ENCODE measurements around the gene ZBTB46.

ZBTB46 gene

GRCh38 chr20:63741354-63741675, 89.7 kb downstream of the ZBTB46 start:
- Histone ChIP-seq H3K27me3 (ENCODE audit: control insufficient read depth, insufficient read depth, low read length) (no peaks in the 10 kb centered on the region), H3K4me1 (ENCODE audit: control insufficient read depth, insufficient read depth, low read length) (peaks cover 38% of the 10 kb centered on the region), H3K36me3 (ENCODE audit: control insufficient read depth, insufficient read depth, low read length) (no peaks in the 10 kb centered on the region), H3K4me3 (ENCODE audit: low read length) (no peak overlapping the region), H3K9me3 (ENCODE audit: control insufficient read depth, low read length) (no peaks in the 10 kb centered on the region), H3K9ac (ENCODE audit: low read length) (no peak overlapping the region)

GRCh38 chr20:63740627-63741353, 90.3 kb downstream of the ZBTB46 start:
- H3K9ac ChIP-seq (ENCODE audit: low read length), result peak overlapping the region; percentile 59
- peaks cover 44% of the 10 kb centered on the region for H3K4me1 ChIP-seq (ENCODE audit: control insufficient read depth, insufficient read depth, low read length)
- no peaks in the 10 kb centered on the region for H3K9me3 ChIP-seq (ENCODE audit: control insufficient read depth, low read length)
- H3K27me3 ChIP-seq (ENCODE audit: control insufficient read depth, insufficient read depth, low read length), result no peaks in the 10 kb centered on the region
- H3K4me3 ChIP-seq (ENCODE audit: low read length), result peak overlapping the region; percentile 50
- no peaks in the 10 kb centered on the region for H3K36me3 ChIP-seq (ENCODE audit: control insufficient read depth, insufficient read depth, low read length)

- Histone ChIP-seq H3K9me3 (ENCODE audit: control insufficient read depth, low read length) (no peaks in the 10 kb centered on the region), H3K36me3 (ENCODE audit: control insufficient read depth, insufficient read depth, low read length) (no peaks in the 10 kb centered on the region), H3K9ac (ENCODE audit: low read length) (peak overlapping the region; percentile 59), H3K4me3 (ENCODE audit: low read length) (peak overlapping the region; percentile 50), H3K4me1 (ENCODE audit: control insufficient read depth, insufficient read depth, low read length) (peaks cover 47% of the 10 kb centered on the region), H3K27me3 (ENCODE audit: control insufficient read depth, insufficient read depth, low read length) (no peaks in the 10 kb centered on the region)
These were observed 90.9 kb downstream of the ZBTB46 start for GRCh38 chr20:63740070-63740626.

GRCh38 chr20:63739130-63740069, 91.7 kb downstream of the ZBTB46 start, which contains the start of gene SLC2A4RG:
Gene SLC2A4RG, plus strand, starts transcription at chr20:63739776. Its CDS starts 137 bp downstream, at chr20:63739913.
- Histone ChIP-seq H3K27me3 (ENCODE audit: control insufficient read depth, insufficient read depth, low read length) (no peaks in the 10 kb centered on the region), H3K9ac (ENCODE audit: low read length) (peak within 1 kb of the TSS; percentile 59), H3K36me3 (ENCODE audit: control insufficient read depth, insufficient read depth, low read length) (no peaks in the 10 kb centered on the region), H3K4me1 (ENCODE audit: control insufficient read depth, insufficient read depth, low read length) (peaks cover 47% of the 10 kb centered on the region), H3K4me3 (ENCODE audit: low read length) (peak within 1 kb of the TSS; percentile 50), H3K9me3 (ENCODE audit: control insufficient read depth, low read length) (no peaks in the 10 kb centered on the region)

GRCh38 chr20:63738687-63739129, 92.4 kb downstream of the ZBTB46 start:
- Histone ChIP-seq H3K9me3 (ENCODE audit: control insufficient read depth, low read length) (no peaks in the 10 kb centered on the region), H3K36me3 (ENCODE audit: control insufficient read depth, insufficient read depth, low read length) (peaks cover 5% of the 10 kb centered on the region), H3K27me3 (ENCODE audit: control insufficient read depth, insufficient read depth, low read length) (no peaks in the 10 kb centered on the region), H3K4me3 (ENCODE audit: low read length) (no peak overlapping the region), H3K4me1 (ENCODE audit: control insufficient read depth, insufficient read depth, low read length) (peaks cover 47% of the 10 kb centered on the region), H3K9ac (ENCODE audit: low read length) (peak overlapping the region; percentile 50)

GRCh38 chr20:63737945-63738686, 92.9 kb downstream of the ZBTB46 start:
- no peak overlapping the region for H3K4me3 ChIP-seq (ENCODE audit: low read length)
- no peaks in the 10 kb centered on the region for H3K27me3 ChIP-seq (ENCODE audit: control insufficient read depth, insufficient read depth, low read length)
- peaks cover 47% of the 10 kb centered on the region for H3K4me1 ChIP-seq (ENCODE audit: control insufficient read depth, insufficient read depth, low read length)
- H3K9ac ChIP-seq (ENCODE audit: low read length), result peak overlapping the region; percentile 3
- peaks cover 6% of the 10 kb centered on the region for H3K36me3 ChIP-seq (ENCODE audit: control insufficient read depth, insufficient read depth, low read length)
- H3K9me3 ChIP-seq (ENCODE audit: control insufficient read depth, low read length), result no peaks in the 10 kb centered on the region

- Histone ChIP-seq H3K9ac (ENCODE audit: low read length) (no peak overlapping the region), H3K4me1 (ENCODE audit: control insufficient read depth, insufficient read depth, low read length) (peaks cover 47% of the 10 kb centered on the region), H3K9me3 (ENCODE audit: control insufficient read depth, low read length) (no peaks in the 10 kb centered on the region), H3K27me3 (ENCODE audit: control insufficient read depth, insufficient read depth, low read length) (no peaks in the 10 kb centered on the region), H3K4me3 (ENCODE audit: low read length) (no peak overlapping the region), H3K36me3 (ENCODE audit: control insufficient read depth, insufficient read depth, low read length) (peaks cover 6% of the 10 kb centered on the region)
These were observed 93.4 kb downstream of the ZBTB46 start for GRCh38 chr20:63737695-63737944.

GRCh38 chr20:63736893-63737694, 94.0 kb downstream of the ZBTB46 start:
- H3K9me3 ChIP-seq (ENCODE audit: control insufficient read depth, low read length), result no peaks in the 10 kb centered on the region
- peak overlapping the region; percentile 64 for H3K9ac ChIP-seq (ENCODE audit: low read length)
- peak overlapping the region; percentile 9 for H3K4me3 ChIP-seq (ENCODE audit: low read length)
- H3K4me1 ChIP-seq (ENCODE audit: control insufficient read depth, insufficient read depth, low read length), result peaks cover 47% of the 10 kb centered on the region
- H3K36me3 ChIP-seq (ENCODE audit: control insufficient read depth, insufficient read depth, low read length), result peaks cover 6% of the 10 kb centered on the region
- H3K27me3 ChIP-seq (ENCODE audit: control insufficient read depth, insufficient read depth, low read length), result no peaks in the 10 kb centered on the region

- peaks cover 39% of the 10 kb centered on the region for H3K4me1 ChIP-seq (ENCODE audit: control insufficient read depth, insufficient read depth, low read length)
- no peaks in the 10 kb centered on the region for H3K27me3 ChIP-seq (ENCODE audit: control insufficient read depth, insufficient read depth, low read length)
- peak within 1 kb of the TSS; percentile 9 for H3K4me3 ChIP-seq (ENCODE audit: low read length)
- H3K9ac ChIP-seq (ENCODE audit: low read length), result peak within 1 kb of the TSS; percentile 64
- H3K9me3 ChIP-seq (ENCODE audit: control insufficient read depth, low read length), result no peaks in the 10 kb centered on the region
- peaks cover 6% of the 10 kb centered on the region for H3K36me3 ChIP-seq (ENCODE audit: control insufficient read depth, insufficient read depth, low read length)
These were observed 95.0 kb downstream of the ZBTB46 start, which contains the start of gene LIME1 for GRCh38 chr20:63735859-63736718. Gene LIME1, plus strand, starts transcription at chr20:63736664. Its CDS starts 886 bp downstream, at chr20:63737550.

GRCh38 chr20:63734946-63735858, 95.9 kb downstream of the ZBTB46 start:
- H3K27me3 ChIP-seq (ENCODE audit: control insufficient read depth, insufficient read depth, low read length), result no peaks in the 10 kb centered on the region
- H3K4me1 ChIP-seq (ENCODE audit: control insufficient read depth, insufficient read depth, low read length), result peaks cover 31% of the 10 kb centered on the region
- H3K36me3 ChIP-seq (ENCODE audit: control insufficient read depth, insufficient read depth, low read length), result peaks cover 6% of the 10 kb centered on the region
- no peak overlapping the region for H3K4me3 ChIP-seq (ENCODE audit: low read length)
- no peaks in the 10 kb centered on the region for H3K9me3 ChIP-seq (ENCODE audit: control insufficient read depth, low read length)
- H3K9ac ChIP-seq (ENCODE audit: low read length), result no peak overlapping the region

All from mucosa of stomach (tissue), 1 donor.